ENCODE results near the gene MYOZ3.

Gene MYOZ3

GRCh38 chr5:150659360-150660107 is 1.5 kb upstream of the MYOZ3 start:
- DNase-seq = no peak

GRCh38 chr5:150660108-150660831 is 781 bp upstream of the MYOZ3 start:
- no peak for DNase-seq

DNA sequence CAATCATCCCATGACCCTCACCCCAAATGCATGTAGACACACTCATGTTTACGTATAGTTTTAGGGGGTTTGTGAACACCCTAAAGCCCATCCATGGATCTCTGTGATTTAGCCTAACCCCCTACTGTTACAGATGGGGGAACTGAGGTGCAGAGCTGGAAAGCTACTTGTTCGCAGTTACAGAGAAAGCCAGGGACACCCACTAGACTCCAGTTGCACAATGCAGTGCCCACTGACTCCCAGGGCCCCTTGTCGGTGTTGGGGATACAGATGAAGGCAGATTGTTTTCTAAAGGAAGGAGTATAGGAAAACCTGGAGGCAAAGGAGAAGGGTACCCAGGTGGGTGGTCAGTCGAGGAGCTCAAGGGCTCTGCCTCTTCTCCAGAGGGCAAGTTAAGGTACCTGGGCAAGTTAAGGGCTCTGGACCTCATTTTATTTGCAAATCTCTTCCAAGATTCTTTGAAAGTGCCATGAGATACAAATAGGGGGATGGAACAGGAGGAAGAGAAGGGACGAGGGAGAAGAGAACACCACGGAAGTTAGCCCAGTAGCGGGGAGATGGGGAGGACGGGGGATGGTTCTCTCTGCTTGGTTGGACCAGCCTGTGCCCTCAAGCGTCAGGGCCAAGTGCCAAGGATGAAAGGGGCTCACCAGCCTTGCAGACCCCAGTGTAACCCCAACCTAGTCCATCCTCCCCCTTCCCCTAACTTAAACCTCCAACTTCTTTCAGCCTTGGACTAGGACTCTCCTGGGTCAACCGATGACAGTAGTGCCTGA is 958 bp downstream of the MYOZ3 start:
- no peak for DNase-seq

- DNase-seq = no peak
Observed at GRCh38 chr5:150662731-150663516, 1.9 kb downstream of the MYOZ3 start.

- no peak for DNase-seq
Observed at GRCh38 chr5:150663936-150664335, 2.9 kb downstream of the MYOZ3 start.

- no peak for DNase-seq
Observed at GRCh38 chr5:150665044-150665443, 4.0 kb downstream of the MYOZ3 start.

DNA sequence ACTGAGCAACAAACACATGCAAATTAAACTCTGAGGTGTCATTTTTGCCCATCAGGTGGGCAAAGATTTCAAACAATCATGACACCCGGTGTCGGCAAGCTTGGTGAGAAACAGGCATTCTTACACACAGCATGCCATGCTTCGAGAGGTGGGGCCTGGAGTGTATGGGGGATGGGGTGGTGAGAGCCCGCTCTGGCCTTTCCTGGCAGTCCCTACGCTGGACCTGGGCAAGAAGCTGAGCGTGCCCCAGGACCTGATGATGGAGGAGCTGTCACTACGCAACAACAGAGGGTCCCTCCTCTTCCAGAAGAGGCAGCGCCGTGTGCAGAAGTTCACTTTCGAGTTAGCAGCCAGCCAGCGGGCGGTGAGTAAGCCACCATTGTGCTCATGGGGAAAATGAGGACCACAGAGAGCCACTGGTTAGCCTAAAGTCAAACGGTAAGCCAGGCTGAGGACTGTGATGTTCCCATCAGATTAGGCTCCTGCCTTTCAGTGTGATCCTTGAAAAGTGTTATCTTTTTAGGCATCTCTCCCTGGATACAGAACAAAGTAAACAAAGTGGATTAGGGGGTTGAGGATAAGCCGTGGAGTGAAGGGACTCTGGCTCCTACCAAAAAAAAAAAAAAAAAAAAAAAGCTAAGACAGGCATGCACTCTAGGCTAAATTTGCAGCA is 9.4 kb downstream of the MYOZ3 start:
- no peak for DNase-seq

DNA sequence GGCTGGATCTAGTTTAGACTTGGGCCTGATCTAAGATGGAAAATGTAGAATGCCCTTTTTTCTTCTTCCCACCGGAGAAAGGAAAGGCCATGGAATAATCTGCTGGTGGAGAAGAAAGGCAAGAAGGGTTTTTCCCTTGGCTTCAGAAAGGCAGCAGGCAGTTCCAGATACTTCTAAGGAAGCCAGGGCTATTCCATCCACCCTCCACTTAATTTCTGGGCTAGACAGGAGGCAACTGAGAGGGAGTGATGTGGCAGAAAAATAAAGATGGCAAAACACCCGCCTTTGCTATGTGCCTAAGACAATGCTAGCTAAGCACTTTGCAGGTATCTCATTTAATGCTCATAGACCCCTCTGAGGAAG is 9.9 kb downstream of the MYOZ3 start:
- no peak for DNase-seq

DNA sequence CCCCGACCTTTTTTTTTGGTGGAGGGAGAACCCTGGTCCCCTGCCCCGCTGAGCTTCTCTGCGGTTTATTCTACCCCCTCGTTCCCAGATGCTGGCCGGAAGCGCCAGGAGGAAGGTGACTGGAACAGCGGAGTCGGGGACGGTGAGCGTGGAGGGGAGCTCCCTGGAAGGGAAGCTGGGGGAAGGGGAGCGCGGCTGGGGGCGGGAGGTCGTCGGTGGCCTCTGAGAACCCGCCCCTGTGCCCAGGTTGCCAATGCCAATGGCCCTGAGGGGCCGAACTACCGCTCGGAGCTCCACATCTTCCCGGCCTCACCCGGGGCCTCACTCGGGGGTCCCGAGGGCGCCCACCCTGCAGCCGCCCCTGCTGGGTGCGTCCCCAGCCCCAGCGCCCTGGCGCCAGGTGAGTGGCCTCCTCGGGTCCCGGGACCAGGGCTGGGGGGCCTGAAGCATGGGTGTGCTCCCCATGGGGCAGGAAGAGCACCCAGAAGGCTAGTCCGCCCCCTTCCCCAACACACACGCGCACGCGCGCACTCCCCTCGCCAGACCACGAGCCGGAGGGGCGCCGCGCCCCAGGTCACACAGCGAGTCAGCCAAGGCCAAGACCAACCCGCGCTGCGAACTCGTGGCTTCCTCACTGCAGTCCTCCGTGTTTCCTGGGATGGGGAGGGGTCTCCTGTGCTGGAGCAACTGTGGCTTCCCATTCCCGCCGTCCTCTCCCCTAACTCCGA is 10.6 kb downstream of the MYOZ3 start:
- DNase-seq = no peak

DNA sequence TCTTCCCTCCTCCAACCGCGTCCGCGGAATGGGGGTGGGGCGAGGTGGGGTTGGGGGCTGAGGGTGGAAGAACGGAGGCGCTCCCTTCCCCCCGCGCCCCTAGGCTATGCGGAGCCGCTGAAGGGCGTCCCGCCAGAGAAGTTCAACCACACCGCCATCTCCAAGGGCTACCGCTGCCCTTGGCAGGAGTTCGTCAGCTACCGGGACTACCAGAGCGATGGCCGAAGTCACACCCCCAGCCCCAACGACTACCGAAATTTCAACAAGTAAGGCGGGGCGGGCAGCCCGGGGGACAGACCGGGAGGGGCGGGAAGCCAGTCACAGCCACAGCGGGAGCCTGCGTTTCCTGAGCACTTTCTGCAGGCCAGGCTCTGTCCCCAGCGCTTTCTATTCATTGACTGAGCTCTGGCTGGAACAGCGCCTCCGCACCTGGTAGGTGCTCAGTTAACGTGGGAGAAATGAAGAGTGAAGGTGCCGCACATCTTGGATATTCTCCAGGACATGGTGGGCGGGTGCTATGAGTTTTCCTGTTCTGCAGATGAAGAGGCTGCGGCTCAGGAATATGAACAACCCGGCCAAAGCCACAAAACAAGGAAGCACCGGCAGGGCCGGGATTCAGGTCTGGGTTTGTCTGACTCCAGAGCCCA is 11.3 kb downstream of the MYOZ3 start:
- no peak for DNase-seq

DNA sequence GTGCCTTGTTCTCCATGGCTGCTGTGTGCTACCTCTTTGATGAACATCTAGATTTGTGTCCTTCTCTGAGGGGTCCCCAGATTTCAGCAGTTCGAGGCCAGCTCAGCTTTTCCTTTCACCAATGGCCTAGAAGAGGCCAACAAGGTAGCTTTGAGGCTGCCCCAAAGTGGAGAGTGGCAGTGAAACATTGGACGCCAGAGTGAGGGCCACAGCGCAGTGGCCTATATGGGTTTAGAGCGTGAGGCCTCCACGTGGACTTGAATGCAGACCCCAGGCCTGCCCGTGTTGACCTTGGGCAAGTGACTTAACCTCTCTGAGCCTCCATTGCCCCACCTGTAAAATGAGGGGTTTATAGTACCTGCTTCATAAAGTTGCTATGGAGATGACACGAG is 11.8 kb downstream of the MYOZ3 start:
- no peak for DNase-seq

- DNase-seq = no peak
Observed at GRCh38 chr5:150674341-150674821, 13.3 kb downstream of the MYOZ3 start.

- no peak for DNase-seq
Observed at GRCh38 chr5:150675069-150675468, 14.0 kb downstream of the MYOZ3 start.

GRCh38 chr5:150676578-150676977 is 15.5 kb downstream of the MYOZ3 start:
- no peak for DNase-seq

GRCh38 chr5:150689120-150689519 is 28.1 kb downstream of the MYOZ3 start:
- DNase-seq = no peak

DNA sequence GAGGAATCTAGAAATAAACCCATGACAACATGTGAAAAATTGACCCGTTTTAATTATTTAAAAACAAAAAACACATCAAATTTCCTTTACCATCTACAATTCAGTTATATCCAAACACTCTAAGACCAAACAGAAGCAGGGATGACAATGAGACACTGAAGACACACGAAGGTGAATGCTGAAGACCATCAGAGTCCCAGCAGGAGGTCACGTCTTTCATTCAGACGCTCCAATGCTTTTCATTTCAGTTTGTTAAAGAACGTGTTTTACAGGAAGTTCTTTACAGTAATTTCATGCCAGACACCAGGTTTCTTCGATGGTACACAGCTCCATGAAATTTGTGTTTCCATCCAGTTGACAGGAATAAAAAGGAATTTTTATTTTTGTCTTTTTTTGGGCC is 29.7 kb downstream of the MYOZ3 start:
- DNase-seq = no peak

- no peak for DNase-seq
Observed at GRCh38 chr5:150692276-150692675, 31.2 kb downstream of the MYOZ3 start.

DNA sequence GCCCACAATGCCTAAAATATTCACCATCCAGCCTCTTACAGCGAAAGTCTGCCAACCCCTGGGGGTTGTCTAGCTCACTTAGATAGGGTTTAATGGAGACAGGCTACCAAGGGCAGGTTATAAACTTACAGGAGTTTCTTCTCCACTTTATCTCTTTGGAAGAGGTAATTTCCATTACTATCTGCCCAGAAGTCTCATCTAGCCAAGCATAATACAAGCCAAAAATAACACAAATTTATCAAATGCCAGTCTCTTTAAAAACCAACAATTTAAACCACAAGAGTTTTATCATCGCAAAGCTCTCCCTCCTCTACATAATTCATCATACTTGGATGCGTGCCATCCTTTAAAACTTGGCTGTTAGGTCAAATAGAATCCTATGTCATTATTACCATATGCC is 33.6 kb downstream of the MYOZ3 start:
- DNase-seq = no peak

DNA sequence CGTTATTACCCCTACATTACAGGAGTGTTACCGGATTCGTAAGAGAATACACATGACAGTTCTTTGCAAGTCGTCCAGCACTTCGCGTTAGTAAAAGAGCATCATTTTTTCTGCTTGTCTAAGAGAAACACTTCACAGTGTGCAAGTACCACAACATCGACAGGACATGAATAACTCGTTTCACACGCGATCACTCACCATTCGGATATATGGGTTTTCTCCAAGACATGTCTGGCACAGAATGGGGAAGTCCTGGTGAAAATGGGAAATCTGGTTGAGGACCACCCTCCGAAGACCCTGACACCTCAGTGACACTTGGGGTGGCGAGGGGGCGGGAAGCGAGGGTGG is 39.2 kb downstream of the MYOZ3 start:
- DNase-seq = no peak

GRCh38 chr5:150700594-150701377 is 39.7 kb downstream of the MYOZ3 start, which contains the start of gene RBM22:
Gene RBM22 (minus strand): TSS chr5:150701062. CDS start chr5:150700985, 77 bp downstream.
- DNase-seq = peak; percentile 92

Measured in CD4-positive, alpha-beta T cell treated with Interleukin-4 for 1 hour (primary cell).